ENCODE results near the gene TNFRSF1A.

TNFRSF1A gene

GRCh38 chr12:6354495-6355393 lies 12.9 kb upstream of the TNFRSF1A start:
- Histone ChIP-seq H3K27ac (ENCODE audit: low read depth, low read length) (no peak overlapping the region), H3F3A (ENCODE audit: control insufficient read depth, insufficient read depth) (peaks cover 7% of the 10 kb centered on the region; the same call in 1 of the 2 replicates), H3K9me2 (replicated peaks; ENCODE audit: control insufficient read depth, low read length) (no peaks in the 10 kb centered on the region), H3K79me2 (ENCODE audit: control insufficient read depth, low read length) (no peaks in the 10 kb centered on the region), H3K4me2 (ENCODE audit: low read length) (no peak overlapping the region), H3K4me3 (ENCODE audit: low read length) (no peak overlapping the region), H4K20me1 (ENCODE audit: control insufficient read depth, insufficient read depth, low read depth, low read length) (no peaks in the 10 kb centered on the region), H3K27me3 (ENCODE audit: control insufficient read depth, low read length) (peaks cover 11% of the 10 kb centered on the region), H3K9me3 (ENCODE audit: control insufficient read depth, insufficient read depth, low read length) (no peaks in the 10 kb centered on the region), H3K4me1 (ENCODE audit: control insufficient read depth, low read length) (peaks cover 24% of the 10 kb centered on the region), H3K36me3 (ENCODE audit: control insufficient read depth, low read length) (no peaks in the 10 kb centered on the region)
- no peak for TF ChIP-seq EZH2phosphoT487 (IDR thresholded peaks at IDR 0.05; ENCODE audit: borderline replicate concordance, low read length)
- no peak for TF ChIP-seq CTCF (IDR thresholded peaks at IDR 0.05; ENCODE audit: low read depth, low read length, poor library complexity, severe bottlenecking)

- TF ChIP-seq CTCF (IDR thresholded peaks at IDR 0.05; ENCODE audit: low read depth, low read length, poor library complexity, severe bottlenecking): no peak
- H3K4me1 ChIP-seq (ENCODE audit: control insufficient read depth, low read length): peaks cover 28% of the 10 kb centered on the region
- no peaks in the 10 kb centered on the region for H3K9me2 ChIP-seq (replicated peaks; ENCODE audit: control insufficient read depth, low read length)
- no peaks in the 10 kb centered on the region for H3K9me3 ChIP-seq (ENCODE audit: control insufficient read depth, insufficient read depth, low read length)
- peak overlapping the region; percentile 33 for H3K27ac ChIP-seq (ENCODE audit: low read depth, low read length)
- H3K27me3 ChIP-seq (ENCODE audit: control insufficient read depth, low read length): peaks cover 12% of the 10 kb centered on the region
- H3K4me2 ChIP-seq (ENCODE audit: low read length): peak overlapping the region; percentile 35
- no peaks in the 10 kb centered on the region for H3K36me3 ChIP-seq (ENCODE audit: control insufficient read depth, low read length)
- H4K20me1 ChIP-seq (ENCODE audit: control insufficient read depth, insufficient read depth, low read depth, low read length): no peaks in the 10 kb centered on the region
- H3F3A ChIP-seq (ENCODE audit: control insufficient read depth, insufficient read depth): peaks cover 7% of the 10 kb centered on the region; the same call in 1 of the 2 replicates
- no peaks in the 10 kb centered on the region for H3K79me2 ChIP-seq (ENCODE audit: control insufficient read depth, low read length)
- H3K4me3 ChIP-seq (ENCODE audit: low read length): peak overlapping the region; percentile 22; the same call in 1 of the 2 replicates
Measured at GRCh38 chr12:6352193-6353173, 10.6 kb upstream of the TNFRSF1A start.

- no peaks in the 10 kb centered on the region for H3K79me2 ChIP-seq (ENCODE audit: control insufficient read depth, low read length)
- no peaks in the 10 kb centered on the region for H3K9me3 ChIP-seq (ENCODE audit: control insufficient read depth, insufficient read depth, low read length)
- no peak overlapping the region for H3K4me3 ChIP-seq (ENCODE audit: low read length)
- TF ChIP-seq EZH2phosphoT487 (IDR thresholded peaks at IDR 0.05; ENCODE audit: borderline replicate concordance, low read length) (no peak), CTCF (IDR thresholded peaks at IDR 0.05; ENCODE audit: low read depth, low read length, poor library complexity, severe bottlenecking) (no peak)
- H3K4me1 ChIP-seq (ENCODE audit: control insufficient read depth, low read length): peaks cover 30% of the 10 kb centered on the region
- H3K27ac ChIP-seq (ENCODE audit: low read depth, low read length): peak overlapping the region; percentile 33; the same call in 1 of the 2 replicates
- H3K27me3 ChIP-seq (ENCODE audit: control insufficient read depth, low read length): peaks cover 12% of the 10 kb centered on the region
- H3K4me2 ChIP-seq (ENCODE audit: low read length): peak overlapping the region; percentile 35; the same call in 1 of the 2 replicates
- H3K36me3 ChIP-seq (ENCODE audit: control insufficient read depth, low read length): no peaks in the 10 kb centered on the region
- peaks cover 7% of the 10 kb centered on the region; the same call in 1 of the 2 replicates for H3F3A ChIP-seq (ENCODE audit: control insufficient read depth, insufficient read depth)
- no peaks in the 10 kb centered on the region for H3K9me2 ChIP-seq (replicated peaks; ENCODE audit: control insufficient read depth, low read length)
- H4K20me1 ChIP-seq (ENCODE audit: control insufficient read depth, insufficient read depth, low read depth, low read length): no peaks in the 10 kb centered on the region
Measured at GRCh38 chr12:6351622-6352021, 9.7 kb upstream of the TNFRSF1A start.

Measured in DOHH2 (cell line).